ENCODE data around the gene ATP10A.
"Not testable (repeated sequence)": the region's sequence is repeated elsewhere in the genome, so short reads cannot be mapped to it uniquely, and the experiment has no call there.

ATP10A gene

GRCh38 chr15:25856059-25856458 is 7.1 kb downstream of the ATP10A start:
- not testable (repeated sequence) for DNase-seq (ENCODE audit: low spot score); H3K27me3 Mint-ChIP-seq (ENCODE audit: low read depth); H3K27ac Mint-ChIP-seq; H3K9me3 Mint-ChIP-seq
- Mint-ChIP-seq H3K4me1 (ENCODE audit: low read depth) (peaks cover 81% of the 10 kb centered on the region), H3K36me3 (ENCODE audit: low read depth) (peaks cover 81% of the 10 kb centered on the region), H3K4me3 (peak overlapping the region; percentile 8)

GRCh38 chr15:25852661-25853524 is 10.2 kb downstream of the ATP10A start:
- Mint-ChIP-seq H3K4me1 (ENCODE audit: low read depth) (peaks cover 85% of the 10 kb centered on the region), H3K27ac (peak overlapping the region; percentile 52), H3K9me3 (no peaks in the 10 kb centered on the region), H3K27me3 (ENCODE audit: low read depth) (no peaks in the 10 kb centered on the region), H3K36me3 (ENCODE audit: low read depth) (peaks cover 73% of the 10 kb centered on the region), H3K4me3 (peak overlapping the region; percentile 63)
- DNase-seq (ENCODE audit: low spot score) = no peak

GRCh38 chr15:25852027-25852426 is 11.1 kb downstream of the ATP10A start:
- H3K27ac Mint-ChIP-seq = peak overlapping the region; percentile 16
- no peaks in the 10 kb centered on the region for H3K9me3 Mint-ChIP-seq
- no peak for DNase-seq (ENCODE audit: low spot score)
- H3K27me3 Mint-ChIP-seq (ENCODE audit: low read depth) = no peaks in the 10 kb centered on the region
- H3K4me1 Mint-ChIP-seq (ENCODE audit: low read depth) = peaks cover 85% of the 10 kb centered on the region
- peak overlapping the region; percentile 63 for H3K4me3 Mint-ChIP-seq
- H3K36me3 Mint-ChIP-seq (ENCODE audit: low read depth) = peaks cover 67% of the 10 kb centered on the region

- Mint-ChIP-seq H3K36me3 (ENCODE audit: low read depth) (peaks cover 62% of the 10 kb centered on the region), H3K27me3 (ENCODE audit: low read depth) (no peaks in the 10 kb centered on the region), H3K27ac (peak overlapping the region; percentile 100), H3K4me1 (ENCODE audit: low read depth) (peaks cover 84% of the 10 kb centered on the region), H3K9me3 (no peaks in the 10 kb centered on the region), H3K4me3 (peak overlapping the region; percentile 95)
- peak; percentile 75 for DNase-seq (ENCODE audit: low spot score)
Observed at GRCh38 chr15:25850154-25851111, 12.7 kb downstream of the ATP10A start.

- peaks cover 58% of the 10 kb centered on the region for H3K36me3 Mint-ChIP-seq (ENCODE audit: low read depth)
- H3K4me1 Mint-ChIP-seq (ENCODE audit: low read depth) = peaks cover 84% of the 10 kb centered on the region
- no peaks in the 10 kb centered on the region for H3K9me3 Mint-ChIP-seq
- DNase-seq (ENCODE audit: low spot score) = no peak
- H3K4me3 Mint-ChIP-seq = peak overlapping the region; percentile 95
- H3K27me3 Mint-ChIP-seq (ENCODE audit: low read depth) = no peaks in the 10 kb centered on the region
- peak overlapping the region; percentile 100 for H3K27ac Mint-ChIP-seq
Observed at GRCh38 chr15:25849157-25849921, 13.8 kb downstream of the ATP10A start.

GRCh38 chr15:25848784-25849156 is 14.4 kb downstream of the ATP10A start:
- Mint-ChIP-seq H3K27ac (peak overlapping the region; percentile 100), H3K36me3 (ENCODE audit: low read depth) (peaks cover 57% of the 10 kb centered on the region), H3K9me3 (no peaks in the 10 kb centered on the region), H3K4me3 (peak overlapping the region; percentile 95), H3K27me3 (ENCODE audit: low read depth) (no peaks in the 10 kb centered on the region), H3K4me1 (ENCODE audit: low read depth) (peaks cover 83% of the 10 kb centered on the region)
- no peak for DNase-seq (ENCODE audit: low spot score)

GRCh38 chr15:25848325-25848724 is 14.8 kb downstream of the ATP10A start:
- peaks cover 81% of the 10 kb centered on the region for H3K4me1 Mint-ChIP-seq (ENCODE audit: low read depth)
- no peak overlapping the region for H3K4me3 Mint-ChIP-seq
- no peak for DNase-seq (ENCODE audit: low spot score)
- H3K36me3 Mint-ChIP-seq (ENCODE audit: low read depth) = peaks cover 55% of the 10 kb centered on the region
- no peaks in the 10 kb centered on the region for H3K27me3 Mint-ChIP-seq (ENCODE audit: low read depth)
- peak overlapping the region; percentile 19 for H3K27ac Mint-ChIP-seq
- no peaks in the 10 kb centered on the region for H3K9me3 Mint-ChIP-seq

GRCh38 chr15:25847051-25847450 is 16.1 kb downstream of the ATP10A start:
- DNase-seq (ENCODE audit: low spot score) = no peak
- Mint-ChIP-seq H3K27me3 (ENCODE audit: low read depth) (no peaks in the 10 kb centered on the region), H3K4me3 (peak overlapping the region; percentile 70), H3K4me1 (ENCODE audit: low read depth) (peaks cover 73% of the 10 kb centered on the region), H3K36me3 (ENCODE audit: low read depth) (peaks cover 51% of the 10 kb centered on the region), H3K9me3 (no peaks in the 10 kb centered on the region), H3K27ac (peak overlapping the region; percentile 86)

GRCh38 chr15:25846377-25846776 is 16.8 kb downstream of the ATP10A start:
- peaks cover 49% of the 10 kb centered on the region for H3K36me3 Mint-ChIP-seq (ENCODE audit: low read depth)
- no peaks in the 10 kb centered on the region for H3K27me3 Mint-ChIP-seq (ENCODE audit: low read depth)
- H3K9me3 Mint-ChIP-seq = no peaks in the 10 kb centered on the region
- H3K4me1 Mint-ChIP-seq (ENCODE audit: low read depth) = peaks cover 70% of the 10 kb centered on the region
- DNase-seq (ENCODE audit: low spot score) = peak; percentile 56
- peak overlapping the region; percentile 89 for H3K27ac Mint-ChIP-seq
- peak overlapping the region; percentile 61 for H3K4me3 Mint-ChIP-seq

GRCh38 chr15:25844981-25845680 is 18.0 kb downstream of the ATP10A start:
- peak overlapping the region; percentile 89 for H3K27ac Mint-ChIP-seq

GRCh38 chr15:25844542-25844941 is 18.6 kb downstream of the ATP10A start:
- Mint-ChIP-seq H3K27me3 (ENCODE audit: low read depth) (no peaks in the 10 kb centered on the region), H3K36me3 (ENCODE audit: low read depth) (peaks cover 49% of the 10 kb centered on the region), H3K4me3 (no peak overlapping the region), H3K4me1 (ENCODE audit: low read depth) (peaks cover 58% of the 10 kb centered on the region), H3K9me3 (no peaks in the 10 kb centered on the region), H3K27ac (no peak overlapping the region)
- no peak for DNase-seq (ENCODE audit: low spot score)

More at GRCh38 chr15:25844981-25845680, 18.0 kb downstream of the ATP10A start:
- no peaks in the 10 kb centered on the region for H3K27me3 Mint-ChIP-seq (ENCODE audit: low read depth)
- H3K9me3 Mint-ChIP-seq = no peaks in the 10 kb centered on the region
- H3K4me3 Mint-ChIP-seq = no peak overlapping the region
- peaks cover 63% of the 10 kb centered on the region for H3K4me1 Mint-ChIP-seq (ENCODE audit: low read depth)
- H3K36me3 Mint-ChIP-seq (ENCODE audit: low read depth) = peaks cover 52% of the 10 kb centered on the region
- no peak for DNase-seq (ENCODE audit: low spot score)

GRCh38 chr15:25844076-25844475 is 19.1 kb downstream of the ATP10A start:
- H3K27me3 Mint-ChIP-seq (ENCODE audit: low read depth) = no peaks in the 10 kb centered on the region
- peaks cover 49% of the 10 kb centered on the region for H3K36me3 Mint-ChIP-seq (ENCODE audit: low read depth)
- no peak for DNase-seq (ENCODE audit: low spot score)
- H3K9me3 Mint-ChIP-seq = no peaks in the 10 kb centered on the region
- no peak overlapping the region for H3K27ac Mint-ChIP-seq
- peaks cover 58% of the 10 kb centered on the region for H3K4me1 Mint-ChIP-seq (ENCODE audit: low read depth)
- no peak overlapping the region for H3K4me3 Mint-ChIP-seq

GRCh38 chr15:25839638-25840156 is 23.4 kb downstream of the ATP10A start:
- no peak for DNase-seq (ENCODE audit: low spot score)
- peaks cover 42% of the 10 kb centered on the region for H3K4me1 Mint-ChIP-seq (ENCODE audit: low read depth)
- no peak overlapping the region for H3K27ac Mint-ChIP-seq
- no peak overlapping the region for H3K4me3 Mint-ChIP-seq
- H3K9me3 Mint-ChIP-seq = no peaks in the 10 kb centered on the region
- peaks cover 33% of the 10 kb centered on the region for H3K36me3 Mint-ChIP-seq (ENCODE audit: low read depth)
- no peaks in the 10 kb centered on the region for H3K27me3 Mint-ChIP-seq (ENCODE audit: low read depth)

All from T-helper 2 cell treated with Interferon-gamma antibody and Interleukin-4, amounts not matched to agents 5 μg/mL and 100 μg/mL, for 36 hours (primary cell).